ENCODE data around the gene GRM6.

Gene GRM6

GRCh38 chr5:178994580-178995340 lies at the start of gene GRM6:
Gene GRM6, minus strand, starts transcription at chr5:178995320. Its CDS starts 376 bp downstream, at chr5:178994944.
- no peak for DNase-seq (ENCODE audit: low spot score)

GRCh38 chr5:179044765-179045164 lies 49.6 kb upstream of the GRM6 start:
- DNase-seq (ENCODE audit: low spot score) = no peak

DNA sequence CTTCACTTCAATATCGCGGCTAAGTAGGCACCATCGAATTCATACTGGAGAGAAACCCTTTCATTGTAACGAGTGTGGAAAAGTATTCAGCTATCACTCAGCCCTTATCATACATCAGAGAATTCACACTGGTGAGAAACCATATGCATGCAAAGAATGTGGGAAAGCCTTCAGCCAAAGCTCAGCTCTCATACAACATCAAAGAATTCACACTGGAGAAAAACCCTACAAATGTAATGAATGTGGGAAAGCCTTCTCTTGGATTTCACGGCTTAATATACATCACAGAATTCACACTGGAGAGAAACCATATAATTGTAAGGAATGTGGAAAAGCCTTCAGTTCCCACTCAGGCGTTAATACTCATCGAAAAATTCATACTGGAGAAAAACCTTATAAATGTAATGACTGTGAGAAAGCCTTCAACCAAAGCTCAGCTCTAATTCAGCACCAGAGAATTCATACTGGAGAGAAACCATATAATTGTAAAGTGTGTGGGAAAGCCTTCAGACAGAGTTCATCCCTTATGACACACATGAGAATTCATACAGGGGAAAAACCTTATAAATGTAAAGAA lies 38.0 kb upstream of the GRM6 start:
- no peak for DNase-seq (ENCODE audit: low spot score)

- DNase-seq (ENCODE audit: low spot score) = peak; percentile 95
These were observed 28.5 kb upstream of the GRM6 start, which contains the start of gene ZNF879 for GRCh38 chr5:179023528-179024189. Gene ZNF879, plus strand, starts transcription at chr5:179023804. Its CDS starts 1,201 bp downstream, at chr5:179025005.

- no peak for DNase-seq (ENCODE audit: low spot score)
These were observed 13.5 kb upstream of the GRM6 start for GRCh38 chr5:179008667-179009066.

DNA sequence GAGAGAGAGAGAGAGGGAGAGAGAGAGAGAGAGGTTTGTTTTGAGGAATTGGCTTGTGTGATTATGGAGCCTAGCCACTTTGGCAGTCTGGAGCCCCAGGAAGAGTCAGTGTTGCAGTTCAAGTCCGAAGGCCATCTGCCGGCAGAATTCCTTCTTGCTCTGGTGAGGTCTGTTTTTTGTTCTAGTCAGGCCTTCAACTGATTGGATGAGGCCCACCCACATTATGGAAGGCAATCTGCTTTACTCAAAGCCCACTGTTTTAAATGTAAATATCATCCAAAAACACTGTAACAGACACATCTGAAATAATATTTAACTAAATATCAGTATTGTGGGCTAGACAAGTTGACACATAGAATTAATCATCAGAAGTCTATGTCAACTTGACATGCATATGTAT lies 11.4 kb upstream of the GRM6 start:
- no peak for DNase-seq (ENCODE audit: low spot score)

DNA sequence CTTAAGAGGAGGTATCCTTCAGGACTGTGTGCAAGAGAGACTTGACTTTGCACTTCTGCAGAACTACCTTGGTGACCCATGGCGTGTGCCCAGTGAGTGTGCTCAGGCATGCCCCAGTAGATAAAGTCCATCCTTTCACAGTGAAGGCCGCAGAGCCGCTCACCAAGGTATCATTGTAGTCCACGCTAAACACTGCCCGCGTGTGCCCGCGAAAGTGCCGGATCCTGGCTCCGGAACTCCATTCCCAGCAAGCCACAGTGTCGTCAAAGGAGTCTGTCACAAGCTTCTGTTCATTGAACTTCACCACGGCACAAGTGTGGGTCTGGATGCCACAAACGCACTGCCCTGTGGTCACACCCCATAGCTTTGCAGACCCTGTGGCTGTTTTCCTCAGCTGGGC lies 3.3 kb upstream of the GRM6 start:
- no peak for DNase-seq (ENCODE audit: low spot score)

GRCh38 chr5:178997191-178997590 lies 2.1 kb upstream of the GRM6 start:
- DNase-seq (ENCODE audit: low spot score) = no peak

- no peak for DNase-seq (ENCODE audit: low spot score)
These were observed 1.0 kb upstream of the GRM6 start for GRCh38 chr5:178996156-178996555.

DNA sequence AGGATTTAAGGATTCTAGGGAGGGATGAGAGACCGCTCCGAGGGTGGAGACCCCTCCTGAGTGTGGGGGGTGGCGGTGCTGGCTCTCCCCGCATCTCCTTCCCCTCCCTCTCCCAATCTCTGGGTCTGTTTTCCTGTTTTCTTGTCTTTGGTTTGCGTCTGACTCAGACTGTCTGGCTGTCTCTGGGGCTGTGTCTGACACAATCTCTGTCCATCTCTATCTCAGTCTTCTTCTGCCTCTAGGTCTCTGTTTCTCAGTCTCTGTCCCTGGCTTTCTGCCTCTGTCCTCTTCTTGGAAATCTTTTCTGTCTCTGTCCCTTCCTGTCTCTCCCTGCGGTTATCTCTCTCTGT lies 196 bp upstream of the GRM6 start:
- no peak for DNase-seq (ENCODE audit: low spot score)

DNA sequence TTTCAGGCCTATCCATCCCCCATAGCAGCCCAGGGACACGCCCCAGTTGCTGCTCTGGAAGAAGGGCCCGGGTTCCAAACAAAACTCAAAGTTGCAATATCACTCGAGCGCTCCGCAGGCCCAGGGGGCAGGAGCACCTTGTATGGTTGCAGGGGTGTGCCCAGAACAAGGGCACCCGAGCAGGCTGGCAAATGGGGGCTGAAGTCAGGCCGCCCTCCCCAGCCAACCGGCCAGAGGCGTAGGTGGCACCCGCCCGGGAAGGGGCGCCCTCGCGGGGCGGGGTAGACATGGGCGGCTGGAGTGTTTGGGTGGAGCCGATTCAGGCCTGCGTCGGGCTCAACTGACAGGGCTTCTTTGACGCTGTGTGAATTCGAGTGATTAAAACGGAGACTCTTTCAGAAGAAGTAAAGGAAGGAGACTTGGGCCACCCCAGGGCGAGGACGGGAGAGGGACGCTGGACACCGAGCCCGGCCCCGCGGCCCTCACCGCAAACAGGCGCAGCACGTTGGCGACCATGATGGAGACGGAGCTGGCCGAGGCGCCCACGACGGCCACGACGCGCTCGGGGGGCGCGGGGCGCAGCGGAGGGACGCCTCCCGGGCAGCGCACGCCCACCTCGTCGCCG lies 1.1 kb downstream of the GRM6 start:
- no peak for DNase-seq (ENCODE audit: low spot score)

- DNase-seq (ENCODE audit: low spot score) = no peak
These were observed 1.8 kb downstream of the GRM6 start for GRCh38 chr5:178993236-178993765.

DNA sequence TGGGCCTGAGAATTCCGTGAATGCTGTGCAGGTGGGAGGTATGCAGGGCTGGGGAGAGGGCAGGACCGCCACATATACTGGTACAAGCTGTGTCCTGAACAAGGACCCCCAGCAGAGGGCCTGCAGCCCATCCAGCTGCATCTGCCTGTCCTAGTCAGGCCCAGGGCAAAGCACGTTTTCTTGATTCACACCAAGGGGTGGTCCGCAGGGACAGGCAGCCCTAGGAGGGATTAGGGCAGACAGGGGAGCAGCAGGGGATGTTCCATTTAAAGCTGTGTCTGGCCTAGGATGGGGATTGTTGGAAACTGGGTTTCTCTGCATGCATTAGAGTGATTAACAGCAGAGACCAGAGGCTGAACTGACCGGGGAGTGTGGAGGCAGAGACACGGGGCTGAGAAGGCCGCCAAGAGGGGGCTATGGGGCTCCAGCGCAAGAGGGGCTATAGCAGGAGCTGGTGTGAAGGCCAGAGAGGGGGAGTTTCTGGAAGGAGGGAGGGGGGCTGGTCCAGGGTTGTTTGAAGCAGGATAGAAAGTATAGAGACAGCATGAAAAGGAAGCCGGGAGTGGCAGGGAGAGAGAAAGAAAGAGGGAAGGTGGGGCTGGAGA lies 2.7 kb downstream of the GRM6 start:
- DNase-seq (ENCODE audit: low spot score) = no peak

DNA sequence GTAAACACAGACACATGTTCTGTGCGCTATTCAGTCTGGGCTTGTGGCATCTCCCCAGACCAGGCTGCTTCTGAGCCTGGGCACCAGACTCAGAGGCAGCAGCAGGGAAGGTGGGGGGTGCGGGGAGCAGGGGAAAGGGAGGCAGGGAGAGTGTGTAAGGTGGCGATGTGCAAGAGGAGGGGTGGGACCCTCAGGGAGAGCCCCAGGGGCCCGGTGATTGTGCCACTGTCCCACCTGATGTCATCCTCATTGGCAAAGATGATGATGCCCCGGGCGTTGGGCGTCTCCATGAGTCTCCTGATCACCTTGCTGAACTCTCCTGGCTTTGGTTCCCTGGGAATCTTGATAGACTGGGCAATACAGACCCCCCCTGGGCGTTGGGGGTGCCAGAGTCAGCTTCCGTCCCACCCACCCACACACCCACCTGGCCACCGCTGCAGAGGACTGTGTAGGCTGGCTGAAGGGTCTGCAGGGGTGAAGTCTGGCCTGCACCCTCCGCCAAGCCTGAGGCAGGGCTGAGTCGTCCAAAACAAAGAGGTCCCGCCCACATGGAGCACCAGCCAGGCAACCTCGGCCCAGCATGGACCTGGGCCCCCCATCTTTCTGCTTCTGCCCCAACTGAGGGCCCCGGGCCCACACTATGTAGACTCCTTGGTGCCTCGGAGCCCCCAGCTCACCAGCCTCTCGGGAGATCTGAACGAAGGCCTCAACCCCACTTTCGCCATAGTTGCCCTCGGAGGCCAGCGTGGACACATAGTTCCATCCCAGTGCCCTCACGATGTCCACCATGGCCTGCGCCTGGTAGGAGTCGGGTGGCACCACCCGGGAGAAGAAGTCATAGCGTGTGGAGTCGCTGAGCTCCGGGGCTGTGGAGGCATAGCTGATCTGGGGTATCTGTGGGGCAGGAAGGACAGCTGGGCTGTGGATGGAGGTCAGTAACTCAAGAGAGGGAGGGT lies 3.7 kb downstream of the GRM6 start:
- DNase-seq (ENCODE audit: low spot score) = no peak

GRCh38 chr5:178990491-178990890 lies 4.6 kb downstream of the GRM6 start:
- no peak for DNase-seq (ENCODE audit: low spot score)

DNA sequence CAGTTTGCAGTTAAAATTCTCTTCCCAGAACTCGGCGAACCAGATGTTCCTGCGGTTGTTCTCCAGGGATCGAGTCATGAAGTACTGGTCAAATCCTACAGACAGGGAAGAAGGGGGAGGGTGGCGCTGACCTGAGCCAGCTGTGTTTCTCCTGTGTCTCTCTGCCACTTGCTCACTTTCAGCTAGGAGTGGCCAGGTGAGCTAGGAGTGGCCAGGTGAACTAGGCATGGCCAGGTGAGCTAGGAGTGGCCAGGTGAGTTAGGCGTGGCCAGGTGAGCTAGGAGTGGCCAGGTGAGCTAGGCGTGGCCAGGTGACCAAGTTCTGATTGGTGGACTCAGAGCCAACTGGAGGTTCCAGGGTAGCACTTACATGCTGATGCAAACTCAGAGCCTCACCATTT lies 5.8 kb downstream of the GRM6 start:
- no peak for DNase-seq (ENCODE audit: low spot score)

- no peak for DNase-seq (ENCODE audit: low spot score)
These were observed 6.5 kb downstream of the GRM6 start for GRCh38 chr5:178988436-178989220.

GRCh38 chr5:178986326-178986960 lies 8.7 kb downstream of the GRM6 start:
- DNase-seq (ENCODE audit: low spot score) = no peak

- no peak for DNase-seq (ENCODE audit: low spot score)
These were observed 10.7 kb downstream of the GRM6 start for GRCh38 chr5:178984145-178985072.

Measured in kidney tubule cell (primary cell).